ENCODE results near the gene IL1RN. TPM values are rescaled to one million over a fixed set of nuclear protein-coding genes. Genes with fewer than 3 reads are reported as not detected.

The IL1RN gene
- total RNA-seq, 1 donor from 2014 or later, result 0.89 TPM

- DNase-seq (ENCODE audit: missing footprints) (no peak), ATAC-seq (no peak)
- intact Hi-C loops (cut with DNase I), result no loop called here
Measured at GRCh38 chr2:113098041-113098440, 29.4 kb upstream of the IL1RN start.

DNA sequence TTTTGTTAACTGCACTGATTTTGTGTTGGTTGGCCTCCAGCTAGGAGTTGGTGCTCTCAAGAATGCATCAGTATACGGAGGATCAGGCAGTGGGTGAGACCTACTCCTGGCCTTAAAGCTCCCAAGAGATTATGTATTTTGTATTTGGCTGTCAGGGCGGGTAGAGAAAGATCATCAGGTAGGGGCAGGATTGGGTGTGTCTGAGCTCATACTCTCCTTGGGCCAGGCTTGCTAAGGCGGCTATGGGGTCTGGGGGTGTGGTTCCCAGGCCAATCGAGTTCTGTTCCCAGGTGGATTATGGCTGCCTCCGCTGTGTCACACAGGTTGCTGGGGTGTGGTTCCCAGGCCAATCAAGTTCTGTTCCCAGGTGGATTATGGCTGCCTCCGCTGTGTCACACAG, 28.9 kb upstream of the IL1RN start:
- ATAC-seq (no peak), DNase-seq (ENCODE audit: missing footprints) (no peak)
- intact Hi-C loops (cut with DNase I), result no loop called here

GRCh38 chr2:113102133-113102532, 25.3 kb upstream of the IL1RN start:
- no peak for DNase-seq (ENCODE audit: missing footprints)
- intact Hi-C loops (cut with DNase I), result no loop called here
- ATAC-seq, result no peak

DNA sequence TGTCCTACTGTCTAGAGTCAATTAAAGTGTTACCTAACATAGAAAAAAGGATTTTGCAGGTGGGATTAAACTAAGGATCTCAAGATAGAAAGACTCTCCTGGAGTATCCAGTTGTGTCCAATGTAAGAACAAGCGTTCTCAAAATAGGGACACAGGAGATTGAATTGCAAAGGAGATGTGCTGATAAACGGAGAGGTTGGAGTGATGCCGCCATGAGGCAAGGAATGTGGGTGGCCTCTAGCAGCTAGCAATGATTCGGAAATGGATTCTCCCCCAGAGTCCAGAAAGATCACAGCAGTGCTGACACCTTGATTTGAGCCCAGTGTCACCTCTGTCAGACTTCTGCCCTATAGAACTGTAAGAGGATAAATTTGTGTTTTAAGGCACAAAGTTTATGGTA, 24.1 kb upstream of the IL1RN start:
- DNase-seq (ENCODE audit: missing footprints) (no peak), ATAC-seq (no peak)
- intact Hi-C loops (cut with DNase I), result no loop called here

- intact Hi-C loops (cut with DNase I), result no loop called here
- DNase-seq (ENCODE audit: missing footprints) (no peak), ATAC-seq (no peak)
Measured at GRCh38 chr2:113104054-113104611, 23.3 kb upstream of the IL1RN start.

DNA sequence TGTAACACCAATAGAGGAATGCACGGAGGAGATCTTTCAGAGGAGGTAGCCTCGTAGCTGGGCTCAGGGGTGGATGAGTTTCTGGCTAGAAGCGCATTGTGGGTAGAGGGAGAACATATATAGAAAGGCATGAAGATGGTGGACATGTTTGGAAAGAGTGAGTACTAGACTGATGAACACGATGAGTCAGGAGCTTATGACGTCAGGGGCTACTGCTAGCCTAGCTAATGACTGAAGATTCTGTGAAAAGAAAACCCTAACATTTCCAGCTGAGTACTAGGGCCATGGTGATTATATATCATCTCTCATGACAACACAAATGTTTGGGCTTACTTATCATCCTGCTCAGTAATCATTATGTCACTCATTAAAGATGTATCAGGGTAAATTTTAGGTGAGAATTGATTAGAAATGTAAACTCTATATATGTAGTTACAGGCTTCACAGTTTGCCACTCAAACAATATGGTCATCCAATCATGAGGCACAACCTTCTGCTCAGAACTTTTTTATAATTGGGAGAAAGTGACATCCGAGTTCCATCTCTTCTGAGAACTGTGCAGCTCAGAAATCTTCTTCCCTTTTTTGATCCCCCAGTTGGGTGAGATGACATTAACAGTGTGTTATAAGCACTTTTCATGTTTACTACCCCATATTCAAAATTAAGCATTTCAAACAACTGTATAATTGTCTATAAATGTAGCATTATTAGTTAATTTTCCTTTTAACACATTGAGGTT, 22.2 kb upstream of the IL1RN start:
- DNase-seq (ENCODE audit: missing footprints), result no peak
- no peak for ATAC-seq
- intact Hi-C loops (cut with DNase I), result no loop called here

GRCh38 chr2:113111121-113111520, 16.3 kb upstream of the IL1RN start:
- DNase-seq (ENCODE audit: missing footprints), result no peak
- intact Hi-C loops (cut with DNase I), result no loop called here
- no peak for ATAC-seq

GRCh38 chr2:113111823-113112287, 15.5 kb upstream of the IL1RN start:
- DNase-seq (ENCODE audit: missing footprints), result no peak
- intact Hi-C loops (cut with DNase I), result no loop called here
- no peak for ATAC-seq

- intact Hi-C loops (cut with DNase I), result no loop called here
- DNase-seq (ENCODE audit: missing footprints), result no peak
- no peak for ATAC-seq
Measured at GRCh38 chr2:113112441-113112840, 15.0 kb upstream of the IL1RN start.

DNA sequence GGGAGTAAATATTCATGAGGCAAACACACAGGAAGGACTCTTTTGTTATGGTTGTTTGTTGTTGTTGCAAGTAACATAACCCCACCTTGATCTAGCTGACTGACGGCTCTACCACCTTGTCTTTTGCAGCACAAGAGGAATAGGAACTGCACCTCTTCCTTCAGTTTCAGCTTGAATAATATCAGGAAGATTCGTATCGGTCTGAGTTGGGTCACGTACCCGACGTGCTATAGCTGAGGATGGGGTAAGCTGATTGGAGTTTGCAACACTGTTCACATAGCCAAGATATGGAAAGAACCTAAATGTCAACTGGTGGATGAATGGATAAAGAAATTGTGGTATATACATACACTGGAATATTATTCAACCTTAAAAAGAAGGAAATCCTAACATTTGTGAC, 14.5 kb upstream of the IL1RN start:
- DNase-seq (ENCODE audit: missing footprints) (no peak), ATAC-seq (no peak)
- intact Hi-C loops (cut with DNase I), result no loop called here

DNA sequence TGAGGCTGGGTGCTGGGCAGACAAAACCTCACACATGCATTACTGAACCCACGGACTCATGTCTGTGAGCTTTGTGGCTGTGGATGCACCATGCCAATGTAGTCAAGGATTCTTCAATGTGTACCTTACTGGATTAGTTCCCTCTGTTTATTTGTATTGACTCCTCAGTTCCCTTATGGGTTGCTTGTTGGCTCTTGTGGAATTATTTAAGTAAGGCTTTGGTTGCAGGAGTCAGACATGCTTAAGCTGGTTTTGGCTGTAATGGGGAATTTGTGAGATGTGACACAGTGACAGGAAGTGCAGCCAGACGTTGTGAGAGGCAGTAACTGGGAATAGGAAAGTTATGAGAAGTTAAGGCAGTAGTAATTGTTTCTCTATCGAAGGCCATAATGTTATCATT, 13.6 kb upstream of the IL1RN start:
- ATAC-seq (no peak), DNase-seq (ENCODE audit: missing footprints) (no peak)
- intact Hi-C loops (cut with DNase I), result no loop called here

DNA sequence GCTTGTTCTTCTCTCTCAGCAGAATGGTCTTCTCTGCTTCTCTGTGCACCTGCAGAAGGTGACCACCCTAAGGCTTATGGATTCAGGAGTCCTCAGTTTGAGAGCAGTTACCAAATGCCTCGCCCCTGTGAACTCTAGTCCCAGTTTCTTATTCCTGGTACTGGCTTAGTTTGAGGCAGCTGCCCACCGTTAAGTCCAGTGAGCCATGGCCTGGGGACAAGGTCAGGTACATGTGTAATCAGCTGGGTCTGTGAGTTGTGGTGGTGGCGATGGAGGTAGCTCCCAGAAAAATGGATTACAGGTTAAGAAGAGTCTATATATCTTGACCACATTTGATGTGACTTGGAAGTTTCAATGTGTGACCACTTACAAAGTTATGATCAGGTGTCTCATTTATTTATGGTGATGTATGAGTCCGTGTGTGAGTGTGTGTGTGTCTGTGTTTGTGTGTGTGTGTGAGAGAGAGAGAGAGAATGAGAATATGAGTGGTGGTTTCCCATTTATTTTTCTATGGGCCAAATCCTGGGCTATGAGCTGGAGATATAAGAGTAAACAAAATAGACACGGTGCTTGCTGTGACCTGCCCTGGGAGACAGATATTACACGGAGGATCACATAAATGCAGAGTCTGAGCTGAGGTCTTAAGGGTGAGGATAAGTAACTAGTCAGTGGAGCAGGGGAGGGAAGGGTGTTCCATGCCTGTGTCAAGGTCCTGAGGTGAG, 13.0 kb upstream of the IL1RN start:
- no peak for DNase-seq (ENCODE audit: missing footprints)
- ATAC-seq, result no peak
- intact Hi-C loops (cut with DNase I), result no loop called here

DNA sequence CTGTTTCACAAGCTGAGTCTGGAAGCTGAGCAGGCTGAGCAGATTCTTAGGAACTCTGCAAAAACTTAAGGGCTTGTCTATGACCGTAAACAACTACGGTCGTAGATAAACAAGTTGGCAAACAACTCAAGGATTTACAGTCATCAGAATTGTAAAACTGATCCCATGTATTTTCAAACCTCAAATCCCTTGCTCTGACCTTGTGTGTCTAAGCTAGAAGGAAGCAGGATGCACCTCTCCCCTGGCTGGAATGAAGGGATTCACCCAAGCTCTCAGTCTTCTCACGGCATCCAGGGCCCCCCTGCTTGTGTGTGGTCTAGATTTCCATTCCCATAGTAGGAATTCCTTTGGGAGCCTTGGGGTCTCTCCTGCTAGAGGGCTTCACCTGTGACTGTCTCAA, 12.4 kb upstream of the IL1RN start:
- intact Hi-C loops (cut with DNase I), result no loop called here
- DNase-seq (ENCODE audit: missing footprints), result no peak
- no peak for ATAC-seq

GRCh38 chr2:113116100-113116958, 11.1 kb upstream of the IL1RN start:
- DNase-seq (ENCODE audit: missing footprints), result no peak

GRCh38 chr2:113117541-113118262, 9.7 kb upstream of the IL1RN start:
- ATAC-seq, result peak; percentile 13
- no peak for DNase-seq (ENCODE audit: missing footprints)
- intact Hi-C loops (cut with DNase I), result no loop called here

More at GRCh38 chr2:113116100-113116958, 11.1 kb upstream of the IL1RN start:
- intact Hi-C loops (cut with DNase I), result no loop called here
- no peak for ATAC-seq

GRCh38 chr2:113118263-113118657, 9.1 kb upstream of the IL1RN start:
- intact Hi-C loops (cut with DNase I), result no loop called here
- ATAC-seq, result no peak
- DNase-seq (ENCODE audit: missing footprints), result no peak

DNA sequence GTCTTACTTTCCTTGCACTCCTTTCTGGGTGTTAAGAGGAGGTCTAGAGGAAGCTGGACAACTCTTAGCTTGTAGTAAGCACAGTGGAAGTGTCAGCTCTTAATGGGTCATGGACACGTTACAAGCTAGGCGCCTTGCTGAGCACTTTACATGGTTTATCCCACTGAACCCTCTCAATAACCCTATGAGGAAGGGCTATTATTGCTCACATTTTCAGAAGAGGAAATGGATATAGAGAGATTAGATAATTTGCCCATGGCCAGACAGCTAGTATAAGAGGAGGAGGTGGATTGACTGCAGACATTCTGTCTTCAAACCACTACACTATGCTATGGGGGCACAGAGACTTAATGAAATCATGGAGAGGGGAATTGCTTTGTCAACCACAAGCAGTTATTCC, 8.3 kb upstream of the IL1RN start:
- DNase-seq (ENCODE audit: missing footprints), result no peak
- intact Hi-C loops (cut with DNase I), result no loop called here
- no peak for ATAC-seq

- ATAC-seq (no peak), DNase-seq (ENCODE audit: missing footprints) (no peak)
- intact Hi-C loops (cut with DNase I), result no loop called here
Measured at GRCh38 chr2:113120861-113121260, 6.5 kb upstream of the IL1RN start.

DNA sequence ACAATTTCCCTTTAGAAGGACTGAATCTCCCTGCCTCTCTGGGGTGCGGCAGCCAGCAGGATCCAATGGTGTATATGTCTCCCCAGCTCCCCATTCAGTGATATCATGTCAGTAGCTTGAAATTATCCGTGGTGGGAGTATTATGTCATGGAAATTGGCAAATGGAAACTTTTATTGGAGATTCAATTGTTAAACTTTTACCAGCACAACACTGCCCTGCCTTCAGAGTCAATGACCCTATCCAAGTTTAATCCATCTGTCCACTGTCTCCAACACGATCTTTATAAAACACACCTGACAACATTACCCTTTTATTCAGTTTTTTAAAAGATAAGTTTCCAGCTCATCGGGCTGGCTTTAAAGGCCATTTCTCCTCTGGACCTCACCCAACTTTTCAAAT, 5.0 kb upstream of the IL1RN start:
- DNase-seq (ENCODE audit: missing footprints) (no peak), ATAC-seq (no peak)
- intact Hi-C loops (cut with DNase I), result no loop called here

Measured in Right ventricle myocardium inferior (tissue), 1 donor.